Mesodermal cell (in vitro differentiated cells): Measurements from ENCODE around the gene GPHA2.

ENCODE experiments used
- H3K27ac ChIP-seq: 2 replicates; pipeline ENCODE4 v1.7.0; 2013; ENCODE audit warnings: mild to moderate bottlenecking, low read depth, low read length, moderate library complexity; ENCODE audit not compliant: severe bottlenecking
- H3K36me3 ChIP-seq: 2 replicates; pipeline ENCODE4 v1.7.1; 2013; ENCODE audit warnings: mild to moderate bottlenecking, low read length, moderate library complexity; ENCODE audit not compliant: control insufficient read depth, insufficient read depth
- H3K4me1 ChIP-seq: one replicate; pipeline ENCODE4 v1.7.1; 2013; ENCODE audit warnings: mild to moderate bottlenecking, low read length; ENCODE audit not compliant: insufficient read depth, control insufficient read depth, poor library complexity, severe bottlenecking
- H3K4me3 ChIP-seq: 2 replicates; pipeline ENCODE4 v1.7.0; 2013; ENCODE audit warnings: low read length, control low read depth, mild to moderate bottlenecking; ENCODE audit not compliant: insufficient read depth, poor library complexity, severe bottlenecking; ENCODE audit errors: extremely low read depth
- H3K9me3 ChIP-seq: 2 replicates; pipeline ENCODE4 v1.7.1; 2013; ENCODE audit warnings: mild to moderate bottlenecking, low read length, moderate library complexity; ENCODE audit not compliant: control insufficient read depth
- WGBS, 2 experiments: methylation state at CpG; one replicate each; pipeline ENCODE4 v1.1.5; 2013; ENCODE audit warnings: missing lambda C conversion rate in 2 of 2; ENCODE audit not compliant: insufficient coverage in 2 of 2; 5-methylcytosine and 5-hydroxymethylcytosine counted together

The GPHA2 gene

GRCh38 chr11:64910451-64911093, 25.1 kb downstream of the GPHA2 start:
- Histone ChIP-seq H3K4me1 (peaks cover 1% of the 10 kb centered on the region), H3K4me3 (no peak overlapping the region), H3K9me3 (no peaks in the 10 kb centered on the region), H3K36me3 (peaks cover 62% of the 10 kb centered on the region), H3K27ac (no peak overlapping the region)
- 95 to 96% methylated on average over 18 to 27 of the region's 27 CpGs for WGBS, 2 experiments

- Histone ChIP-seq H3K36me3 (peaks cover 68% of the 10 kb centered on the region), H3K9me3 (no peaks in the 10 kb centered on the region), H3K27ac (no peak overlapping the region), H3K4me1 (no peaks in the 10 kb centered on the region), H3K4me3 (no peak overlapping the region)
- WGBS, 2 experiments = 94 to 95% methylated on average over 38 to 39 of the region's 39 CpGs
Observed at GRCh38 chr11:64909653-64910343, 25.9 kb downstream of the GPHA2 start.

- no peak overlapping the region for H3K27ac ChIP-seq
- no peak overlapping the region for H3K4me3 ChIP-seq
- H3K4me1 ChIP-seq = no peaks in the 10 kb centered on the region
- H3K36me3 ChIP-seq = peaks cover 69% of the 10 kb centered on the region
- H3K9me3 ChIP-seq = no peaks in the 10 kb centered on the region
- WGBS, 2 experiments = 92 to 97% methylated on average over 10 to 11 of the region's 11 CpGs
Observed at GRCh38 chr11:64908766-64909165, 26.9 kb downstream of the GPHA2 start.

GRCh38 chr11:64906314-64906635, 29.4 kb downstream of the GPHA2 start:
- Histone ChIP-seq H3K27ac (no peak overlapping the region), H3K9me3 (no peaks in the 10 kb centered on the region), H3K36me3 (peaks cover 61% of the 10 kb centered on the region), H3K4me1 (no peaks in the 10 kb centered on the region), H3K4me3 (no peak overlapping the region)
- 98 to 99% methylated on average over 8 to 12 of the region's 13 CpGs for WGBS, 2 experiments

GRCh38 chr11:64905516-64906313, 30.0 kb downstream of the GPHA2 start:
- no peaks in the 10 kb centered on the region for H3K4me1 ChIP-seq
- no peak overlapping the region for H3K4me3 ChIP-seq
- no peak overlapping the region for H3K27ac ChIP-seq
- 97% methylated on average over 15 to 18 of the region's 25 CpGs for WGBS, 2 experiments
- peaks cover 60% of the 10 kb centered on the region for H3K36me3 ChIP-seq
- H3K9me3 ChIP-seq = no peaks in the 10 kb centered on the region

GRCh38 chr11:64903291-64903833, 32.3 kb downstream of the GPHA2 start:
- peaks cover 54% of the 10 kb centered on the region for H3K36me3 ChIP-seq
- no peaks in the 10 kb centered on the region for H3K9me3 ChIP-seq
- no peak overlapping the region for H3K27ac ChIP-seq
- H3K4me3 ChIP-seq = no peak overlapping the region
- no peaks in the 10 kb centered on the region for H3K4me1 ChIP-seq
- WGBS, 2 experiments = 94 to 96% methylated on average over 21 to 23 of the region's 23 CpGs

GRCh38 chr11:64902102-64902900, 33.4 kb downstream of the GPHA2 start:
- no peaks in the 10 kb centered on the region for H3K4me1 ChIP-seq
- no peak overlapping the region for H3K4me3 ChIP-seq
- peaks cover 60% of the 10 kb centered on the region for H3K36me3 ChIP-seq
- no peak overlapping the region for H3K27ac ChIP-seq
- H3K9me3 ChIP-seq = no peaks in the 10 kb centered on the region
- 94 to 95% methylated on average over 20 to 25 of the region's 30 CpGs for WGBS, 2 experiments

GRCh38 chr11:64900774-64901173, 34.9 kb downstream of the GPHA2 start:
- Histone ChIP-seq H3K4me3 (no peak overlapping the region), H3K36me3 (peaks cover 59% of the 10 kb centered on the region)
- WGBS, 2 experiments = 92 to 96% methylated on average over 15 to 17 of the region's 17 CpGs

GRCh38 chr11:64900263-64900678, 35.4 kb downstream of the GPHA2 start:
- no peak overlapping the region for H3K27ac ChIP-seq
- no peak overlapping the region for H3K4me3 ChIP-seq
- 94% methylated on average over 13 to 14 of the region's 14 CpGs for WGBS, 2 experiments
- no peaks in the 10 kb centered on the region for H3K9me3 ChIP-seq
- no peaks in the 10 kb centered on the region for H3K4me1 ChIP-seq
- peaks cover 53% of the 10 kb centered on the region for H3K36me3 ChIP-seq

More at GRCh38 chr11:64900774-64901173, 34.9 kb downstream of the GPHA2 start:
- H3K9me3 ChIP-seq = no peaks in the 10 kb centered on the region
- no peaks in the 10 kb centered on the region for H3K4me1 ChIP-seq
- H3K27ac ChIP-seq = no peak overlapping the region

GRCh38 chr11:64898541-64898940, 37.2 kb downstream of the GPHA2 start:
- H3K36me3 ChIP-seq = peaks cover 50% of the 10 kb centered on the region
- H3K27ac ChIP-seq = no peak overlapping the region
- WGBS, 2 experiments = 97% methylated on average over 17 to 18 of the region's 19 CpGs
- H3K4me1 ChIP-seq = no peaks in the 10 kb centered on the region
- no peak overlapping the region for H3K4me3 ChIP-seq
- H3K9me3 ChIP-seq = no peaks in the 10 kb centered on the region
